Measurements from ENCODE around the gene SNRNP70. TPM values are rescaled to one million over a fixed set of nuclear protein-coding genes. Genes with fewer than 3 reads are reported as not detected.
"Not testable (repeated sequence)": the region's sequence is repeated elsewhere in the genome, so short reads cannot be mapped to it uniquely, and the experiment has no call there.

SNRNP70 gene
- total RNA-seq, 2 experiments from 2014 or later = 181 to 392 TPM

- Histone ChIP-seq H3K4me2 (ENCODE audit: low read length) (peak overlapping the region; percentile 67), H2AFZ (ENCODE audit: low read length) (peak overlapping the region; percentile 57; the same call in 1 of the 2 replicates), H3K79me2 (ENCODE audit: insufficient read depth, low read depth, low read length) (no peaks in the 10 kb centered on the region), H3K9me3 (ENCODE audit: low read length) (no peaks in the 10 kb centered on the region), H3K4me1 (ENCODE audit: insufficient read depth, low read length, poor library complexity, severe bottlenecking) (peaks cover 23% of the 10 kb centered on the region), H3K36me3 (ENCODE audit: insufficient read depth, low read length) (no peaks in the 10 kb centered on the region), H3K9me2 (ENCODE audit: insufficient read depth, low read length) (no peaks in the 10 kb centered on the region), H4K20me1 (ENCODE audit: insufficient read depth, low read length) (no peaks in the 10 kb centered on the region), H3K4me3 (ENCODE audit: low read depth, low read length, poor library complexity, severe bottlenecking) (peak overlapping the region; percentile 60), H3K27ac (ENCODE audit: low read depth, low read length, poor library complexity, severe bottlenecking) (no peak overlapping the region)
- TF ChIP-seq CTCF (conservative IDR thresholded peaks at IDR 0.05; ENCODE audit: low read length) (peak; percentile 97), EZH2phosphoT487 (IDR thresholded peaks at IDR 0.05; ENCODE audit: borderline replicate concordance, low read depth, low read length) (no peak)
- CTCF ChIA-PET (ENCODE audit: unreplicated experiment) = no interaction called here
- DNase-seq (ENCODE audit: low spot score) = peak; percentile 93
- no TSS peak for BruUV-seq (replicated peaks)
- POLR2A ChIA-PET = no interaction called here
- intact Hi-C loops (cut with micrococcal nuclease; ENCODE audit: unreplicated experiment) = loop anchor here (2.0 kb wide), 1 partner anchor 49 kb away; no protein-coding TSS in a partner anchor
These were observed 60.5 kb downstream of the SNRNP70 start for GRCh38 chr19:49145573-49146407.

- H3K79me2 ChIP-seq (ENCODE audit: insufficient read depth, low read depth, low read length); H4K20me1 ChIP-seq (ENCODE audit: insufficient read depth, low read length); H3K4me3 ChIP-seq (ENCODE audit: low read depth, low read length, poor library complexity, severe bottlenecking); DNase-seq (ENCODE audit: low spot score); H3K9me3 ChIP-seq (ENCODE audit: low read length); BruUV-seq (replicated peaks); H3K9me2 ChIP-seq (ENCODE audit: insufficient read depth, low read length); POLR2A ChIA-PET; H3K36me3 ChIP-seq (ENCODE audit: insufficient read depth, low read length); CTCF ChIA-PET (ENCODE audit: unreplicated experiment); H2AFZ ChIP-seq (ENCODE audit: low read length); H3K27ac ChIP-seq (ENCODE audit: low read depth, low read length, poor library complexity, severe bottlenecking): not testable (repeated sequence)
- intact Hi-C loops (cut with micrococcal nuclease; ENCODE audit: unreplicated experiment) = loop anchor here (2.0 kb wide), 1 partner anchor 50 kb away; no protein-coding TSS in a partner anchor
- H3K4me1 ChIP-seq (ENCODE audit: insufficient read depth, low read length, poor library complexity, severe bottlenecking) = peaks cover 29% of the 10 kb centered on the region
- H3K4me2 ChIP-seq (ENCODE audit: low read length) = peak overlapping the region; percentile 67; the same call in 1 of the 2 replicates
These were observed 61.1 kb downstream of the SNRNP70 start for GRCh38 chr19:49146408-49146770.

GRCh38 chr19:49148044-49148682, 62.9 kb downstream of the SNRNP70 start:
- BruUV-seq (replicated peaks) = no TSS peak
- Histone ChIP-seq H3K36me3 (ENCODE audit: insufficient read depth, low read length) (no peaks in the 10 kb centered on the region), H3K27ac (ENCODE audit: low read depth, low read length, poor library complexity, severe bottlenecking) (no peak overlapping the region), H3K79me2 (ENCODE audit: insufficient read depth, low read depth, low read length) (no peaks in the 10 kb centered on the region), H3K4me3 (ENCODE audit: low read depth, low read length, poor library complexity, severe bottlenecking) (no peak overlapping the region), H4K20me1 (ENCODE audit: insufficient read depth, low read length) (no peaks in the 10 kb centered on the region), H2AFZ (ENCODE audit: low read length) (no peak overlapping the region), H3K4me2 (ENCODE audit: low read length) (0 out of 2 replicates have a peak overlapping the region, but pooled peaks have one; percentile 85), H3K9me3 (ENCODE audit: low read length) (no peaks in the 10 kb centered on the region), H3K4me1 (ENCODE audit: insufficient read depth, low read length, poor library complexity, severe bottlenecking) (peaks cover 32% of the 10 kb centered on the region), H3K9me2 (ENCODE audit: insufficient read depth, low read length) (no peaks in the 10 kb centered on the region)
- DNase-seq (ENCODE audit: low spot score) = no peak
- intact Hi-C loops (cut with micrococcal nuclease; ENCODE audit: unreplicated experiment) = loop anchor here (2.0 kb wide), 1 partner anchor 61 kb away; no protein-coding TSS in a partner anchor
- ChIA-PET POLR2A (interaction anchor here (0.6 kb wide), 1 partner anchor 9 kb away, joined by 3 read pairs; no protein-coding TSS in a partner anchor), CTCF (ENCODE audit: unreplicated experiment) (no interaction called here)
- TF ChIP-seq EZH2phosphoT487 (IDR thresholded peaks at IDR 0.05; ENCODE audit: borderline replicate concordance, low read depth, low read length) (no peak), CTCF (conservative IDR thresholded peaks at IDR 0.05; ENCODE audit: low read length) (no peak)
